MM.1S (cell line): ENCODE data around the gene ADCY6.

Source experiments
- DNase-seq: peaks from one replicate; pipeline ENCODE4 v3.0.0-alpha.2; 2015
- H2AFZ ChIP-seq: fragments of 300-600 bp; sonication (generic); 2 replicates; pipeline ENCODE4 v1.6.0; 2016; ENCODE audit warnings: antibody characterized with exemption, low read length
- H3F3A ChIP-seq: fragments of 300-600 bp; sonication (generic); 2 replicates; pipeline ENCODE4 v1.6.1; 2016; ENCODE audit warnings: mild to moderate bottlenecking, antibody characterized with exemption, low read length, moderate library complexity, mixed read lengths; ENCODE audit not compliant: insufficient read depth
- H3K27ac ChIP-seq: fragments of 300-600 bp; sonication (generic); 2 replicates; pipeline ENCODE4 v1.5.1; 2016; ENCODE audit warnings: mild to moderate bottlenecking, low read length
- H3K27me3 ChIP-seq: fragments of 300-600 bp; sonication (generic); replicated peaks from 2 replicates; pipeline ENCODE4 v1.6.0; 2016; ENCODE audit warnings: low read length; ENCODE audit not compliant: insufficient read depth
- H3K36me3 ChIP-seq: fragments of 300-600 bp; sonication (generic); replicated peaks from 2 replicates; pipeline ENCODE4 v1.6.1; 2016; ENCODE audit warnings: mild to moderate bottlenecking, low read length, mixed read lengths; ENCODE audit not compliant: insufficient read depth
- H3K4me1 ChIP-seq: fragments of 300-600 bp; sonication (generic); 2 replicates; pipeline ENCODE4 v1.6.1; 2016; ENCODE audit warnings: low read length, mixed read lengths
- H3K4me2 ChIP-seq: fragments of 300-600 bp; sonication (generic); 2 replicates; pipeline ENCODE4 v1.6.0; 2016; ENCODE audit warnings: low read depth, low read length
- H3K4me3 ChIP-seq: fragments of 300-600 bp; sonication (generic); 2 replicates; pipeline ENCODE4 v1.5.1; 2016; ENCODE audit warnings: low read length, mixed read lengths
- H3K79me2 ChIP-seq: fragments of 300-600 bp; sonication (generic); 2 replicates; pipeline ENCODE4 v1.6.1; 2016; ENCODE audit warnings: mixed run types, low read length, mixed read lengths
- H3K9ac ChIP-seq: fragments of 300-600 bp; sonication (generic); 2 replicates; pipeline ENCODE4 v1.6.1; 2016; ENCODE audit warnings: low read length, mixed read lengths
- H3K9me2 ChIP-seq: fragments of 300-600 bp; sonication (generic); replicated peaks from 2 replicates; pipeline ENCODE4 v1.6.1; 2016; ENCODE audit warnings: mild to moderate bottlenecking, low read length, mixed read lengths; ENCODE audit not compliant: insufficient read depth
- H3K9me3 ChIP-seq: fragments of 300-600 bp; sonication (generic); replicated peaks from 2 replicates; pipeline ENCODE4 v1.6.1; 2016; ENCODE audit warnings: mild to moderate bottlenecking, low read length, mixed read lengths; ENCODE audit not compliant: insufficient read depth
- H4K20me1 ChIP-seq: fragments of 300-600 bp; sonication (generic); 2 replicates; pipeline ENCODE4 v1.6.1; 2016; ENCODE audit warnings: mild to moderate bottlenecking, low read length, moderate library complexity, mixed read lengths; ENCODE audit not compliant: insufficient read depth
- EZH2 ChIP-seq: fragments of 300-600 bp; sonication (generic); optimal IDR thresholded peaks from 2 replicates; pipeline ENCODE3; 2017; ENCODE audit warnings: low read depth, mild to moderate bottlenecking, antibody characterized with exemption, low read length, mixed read lengths
- EZH2phosphoT487 ChIP-seq: fragments of 300-600 bp; sonication (generic); IDR thresholded peaks from 2 replicates; pipeline ENCODE4 v1.6.1; 2018; ENCODE audit warnings: antibody characterized with exemption, low read length
- TF ChIP-seq, protein P1 (sequence below): fragments of 300-600 bp; sonication (generic); IDR thresholded peaks from 2 replicates; pipeline ENCODE4 v1.5.1; 2016; ENCODE audit warnings: antibody characterized with exemption, low read length, mixed read lengths

Gene ADCY6

DNA sequence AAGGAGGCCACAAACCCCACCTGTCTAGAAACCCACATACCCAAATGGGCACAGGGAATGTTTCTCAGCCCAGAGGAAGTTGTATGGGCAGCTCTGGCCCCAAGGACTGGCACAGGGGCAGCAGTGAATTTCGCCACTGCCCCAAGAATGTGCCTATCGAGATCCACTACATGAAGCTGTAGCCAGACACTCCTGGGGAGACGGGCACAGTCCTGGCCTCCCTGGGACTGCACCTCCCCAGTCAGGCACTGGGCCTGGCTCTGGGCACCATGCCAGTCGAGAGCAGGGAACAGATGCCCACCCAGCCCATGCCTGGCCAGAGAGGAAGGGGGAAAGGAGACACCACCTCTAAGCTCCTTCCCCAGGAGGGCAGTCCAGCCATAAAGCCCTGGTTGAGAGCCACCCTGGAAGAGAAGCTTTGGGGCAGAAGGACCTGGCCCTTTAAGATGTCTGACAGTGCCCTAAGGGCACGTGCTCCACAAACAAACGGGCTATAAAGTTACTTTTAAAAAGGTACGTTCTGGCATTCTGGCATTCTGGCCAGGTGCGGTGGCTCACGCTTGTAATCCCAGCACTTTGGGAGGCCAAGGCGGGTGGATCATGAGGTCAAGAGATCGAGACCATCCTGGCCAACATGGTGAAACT is 8.4 kb downstream of the ADCY6 start:
- Histone ChIP-seq H3K36me3 (no peaks in the 10 kb centered on the region), H3F3A (no peaks in the 10 kb centered on the region), H3K4me2 (no peak overlapping the region), H3K9ac (no peak overlapping the region), H4K20me1 (no peaks in the 10 kb centered on the region), H3K4me3 (no peak overlapping the region), H3K9me2 (no peaks in the 10 kb centered on the region), H3K27me3 (no peaks in the 10 kb centered on the region), H3K79me2 (no peaks in the 10 kb centered on the region), H3K9me3 (no peaks in the 10 kb centered on the region), H3K27ac (no peak overlapping the region), H3K4me1 (no peaks in the 10 kb centered on the region), H2AFZ (no peak overlapping the region)
- no peak for DNase-seq
- TF ChIP-seq EZH2 (no peak), EZH2phosphoT487 (no peak)
- TF ChIP-seq, protein P1, sequence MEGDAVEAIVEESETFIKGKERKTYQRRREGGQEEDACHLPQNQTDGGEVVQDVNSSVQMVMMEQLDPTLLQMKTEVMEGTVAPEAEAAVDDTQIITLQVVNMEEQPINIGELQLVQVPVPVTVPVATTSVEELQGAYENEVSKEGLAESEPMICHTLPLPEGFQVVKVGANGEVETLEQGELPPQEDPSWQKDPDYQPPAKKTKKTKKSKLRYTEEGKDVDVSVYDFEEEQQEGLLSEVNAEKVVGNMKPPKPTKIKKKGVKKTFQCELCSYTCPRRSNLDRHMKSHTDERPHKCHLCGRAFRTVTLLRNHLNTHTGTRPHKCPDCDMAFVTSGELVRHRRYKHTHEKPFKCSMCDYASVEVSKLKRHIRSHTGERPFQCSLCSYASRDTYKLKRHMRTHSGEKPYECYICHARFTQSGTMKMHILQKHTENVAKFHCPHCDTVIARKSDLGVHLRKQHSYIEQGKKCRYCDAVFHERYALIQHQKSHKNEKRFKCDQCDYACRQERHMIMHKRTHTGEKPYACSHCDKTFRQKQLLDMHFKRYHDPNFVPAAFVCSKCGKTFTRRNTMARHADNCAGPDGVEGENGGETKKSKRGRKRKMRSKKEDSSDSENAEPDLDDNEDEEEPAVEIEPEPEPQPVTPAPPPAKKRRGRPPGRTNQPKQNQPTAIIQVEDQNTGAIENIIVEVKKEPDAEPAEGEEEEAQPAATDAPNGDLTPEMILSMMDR, result no peak

DNA sequence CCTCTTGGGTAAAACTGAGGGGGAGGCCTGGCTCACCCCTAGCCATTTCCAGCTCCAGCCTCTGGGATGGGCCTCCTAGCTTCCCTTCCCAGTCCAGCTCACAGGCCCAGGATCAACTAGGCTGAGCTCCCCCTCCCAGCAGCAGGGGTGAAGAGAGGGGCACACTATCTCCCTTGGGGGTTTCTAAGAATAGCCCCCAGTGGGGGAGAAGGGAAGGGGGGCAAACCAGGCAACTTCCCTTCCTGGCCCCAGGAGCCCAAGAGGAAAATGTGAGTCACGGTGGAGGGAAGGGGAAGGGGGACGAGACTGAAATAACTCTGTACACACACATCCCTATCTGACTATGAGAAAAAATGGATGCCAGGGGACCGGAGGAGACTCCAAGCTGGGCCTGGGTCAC is 9.0 kb downstream of the ADCY6 start:
- H4K20me1 ChIP-seq, result no peaks in the 10 kb centered on the region
- H2AFZ ChIP-seq, result no peak overlapping the region
- no peaks in the 10 kb centered on the region for H3K36me3 ChIP-seq
- no peaks in the 10 kb centered on the region for H3K79me2 ChIP-seq
- H3K27ac ChIP-seq, result no peak overlapping the region
- H3K9me3 ChIP-seq, result no peaks in the 10 kb centered on the region
- no peaks in the 10 kb centered on the region for H3K9me2 ChIP-seq
- H3K27me3 ChIP-seq, result no peaks in the 10 kb centered on the region
- no peaks in the 10 kb centered on the region for H3F3A ChIP-seq
- H3K4me3 ChIP-seq, result no peak overlapping the region
- H3K4me2 ChIP-seq, result no peak overlapping the region
- H3K9ac ChIP-seq, result no peak overlapping the region
- no peak for DNase-seq
- TF ChIP-seq EZH2 (no peak), EZH2phosphoT487 (no peak)
- TF ChIP-seq, protein P1, result no peak
- no peaks in the 10 kb centered on the region for H3K4me1 ChIP-seq

DNA sequence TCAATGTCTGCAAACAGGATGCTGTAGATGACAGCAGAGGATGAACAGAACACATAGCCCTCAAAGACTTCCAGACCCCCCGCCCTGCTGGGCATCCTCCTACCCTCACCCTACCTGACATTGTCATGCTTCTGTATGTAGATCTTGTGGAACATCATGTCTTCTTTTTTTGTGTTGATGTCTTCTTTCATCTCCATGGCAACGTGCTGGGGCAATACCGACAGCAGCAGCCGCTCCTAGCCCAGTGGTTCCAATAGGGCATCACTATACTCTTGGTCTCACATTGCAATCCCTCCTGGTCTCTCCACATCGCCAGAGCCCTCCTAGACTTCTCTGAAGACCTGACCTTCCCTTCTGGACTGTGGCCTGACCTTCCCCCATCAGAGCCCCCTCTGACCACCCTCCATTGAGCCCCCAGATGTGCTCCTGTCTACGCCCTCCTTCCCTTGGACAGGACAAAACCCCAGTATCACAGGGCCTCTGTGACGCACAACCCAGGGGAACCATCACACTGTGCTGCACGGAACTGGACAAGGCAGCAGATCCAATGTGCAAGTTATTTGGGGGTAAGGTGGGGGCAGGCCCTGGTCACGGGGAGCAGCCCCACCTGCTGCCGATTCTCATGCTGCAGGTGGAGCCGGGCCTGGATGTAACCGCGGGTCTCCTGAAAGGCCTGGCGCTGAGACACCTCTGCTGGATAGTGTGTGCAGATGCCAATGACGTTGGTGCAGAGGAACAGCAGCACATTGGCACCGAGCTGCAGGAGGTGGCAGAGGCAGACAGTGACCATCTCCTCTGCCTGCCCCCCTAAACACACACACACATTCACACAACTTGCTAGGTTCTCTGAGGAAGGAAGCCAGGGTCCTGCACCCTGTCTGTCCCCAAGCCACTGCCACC is 11.1 kb downstream of the ADCY6 start:
- H3K4me2 ChIP-seq, result no peak overlapping the region

More for the DNA sequence above, 11.1 kb downstream of the ADCY6 start:
- Histone ChIP-seq H3F3A (no peaks in the 10 kb centered on the region), H3K36me3 (no peaks in the 10 kb centered on the region), H3K9ac (no peak overlapping the region), H3K4me1 (no peaks in the 10 kb centered on the region), H3K79me2 (no peaks in the 10 kb centered on the region), H4K20me1 (no peaks in the 10 kb centered on the region), H3K9me2 (no peaks in the 10 kb centered on the region), H3K27me3 (no peaks in the 10 kb centered on the region), H3K27ac (no peak overlapping the region), H3K9me3 (no peaks in the 10 kb centered on the region), H3K4me3 (no peak overlapping the region), H2AFZ (no peak overlapping the region)
- DNase-seq, result no peak
- TF ChIP-seq, protein P1, result no peak
- TF ChIP-seq EZH2 (no peak), EZH2phosphoT487 (no peak)
